Dendritic cell treated with granulocyte-macrophage colony-stimulating factor and Interleukin-4, amounts not matched to agents 40 ng/mL and 50 ng/mL, for 4 days (primary cell): Measurements from ENCODE around the gene C2orf49.
"Not testable (repeated sequence)": the region's sequence is repeated elsewhere in the genome, so short reads cannot be mapped to it uniquely, and the experiment has no call there.

Experiments
- H3K27ac Mint-ChIP-seq: one replicate; pipeline ENCODE4 v1.8.0; 2022; ENCODE audit warnings: mild to moderate bottlenecking, mixed read lengths
- H3K27me3 Mint-ChIP-seq: one replicate; pipeline ENCODE4 v1.8.0; 2022; ENCODE audit warnings: mild to moderate bottlenecking, mixed read lengths
- H3K36me3 Mint-ChIP-seq: one replicate; pipeline ENCODE4 v1.8.0; 2022; ENCODE audit warnings: low read depth, mixed read lengths
- H3K4me1 Mint-ChIP-seq: one replicate; pipeline ENCODE4 v1.8.0; 2022; ENCODE audit warnings: low read depth, mixed read lengths
- H3K4me3 Mint-ChIP-seq: one replicate; pipeline ENCODE4 v1.8.0; 2022; ENCODE audit warnings: mild to moderate bottlenecking, moderate library complexity, mixed read lengths
- H3K9me3 Mint-ChIP-seq: one replicate; pipeline ENCODE4 v1.8.0; 2022; ENCODE audit warnings: mixed read lengths
- intact Hi-C: fragments of 100-400 bp; cut with micrococcal nuclease; formaldehyde crosslinking; loops from one replicate; pipeline ENCODE4 v1.15.0; 2022

The C2orf49 gene

GRCh38 chr2:105307962-105308361, 29.4 kb upstream of the C2orf49 start:
- H3K27ac Mint-ChIP-seq = peak overlapping the region; percentile 70
- peaks cover 42% of the 10 kb centered on the region for H3K36me3 Mint-ChIP-seq
- intact Hi-C loops = no loop called here

DNA sequence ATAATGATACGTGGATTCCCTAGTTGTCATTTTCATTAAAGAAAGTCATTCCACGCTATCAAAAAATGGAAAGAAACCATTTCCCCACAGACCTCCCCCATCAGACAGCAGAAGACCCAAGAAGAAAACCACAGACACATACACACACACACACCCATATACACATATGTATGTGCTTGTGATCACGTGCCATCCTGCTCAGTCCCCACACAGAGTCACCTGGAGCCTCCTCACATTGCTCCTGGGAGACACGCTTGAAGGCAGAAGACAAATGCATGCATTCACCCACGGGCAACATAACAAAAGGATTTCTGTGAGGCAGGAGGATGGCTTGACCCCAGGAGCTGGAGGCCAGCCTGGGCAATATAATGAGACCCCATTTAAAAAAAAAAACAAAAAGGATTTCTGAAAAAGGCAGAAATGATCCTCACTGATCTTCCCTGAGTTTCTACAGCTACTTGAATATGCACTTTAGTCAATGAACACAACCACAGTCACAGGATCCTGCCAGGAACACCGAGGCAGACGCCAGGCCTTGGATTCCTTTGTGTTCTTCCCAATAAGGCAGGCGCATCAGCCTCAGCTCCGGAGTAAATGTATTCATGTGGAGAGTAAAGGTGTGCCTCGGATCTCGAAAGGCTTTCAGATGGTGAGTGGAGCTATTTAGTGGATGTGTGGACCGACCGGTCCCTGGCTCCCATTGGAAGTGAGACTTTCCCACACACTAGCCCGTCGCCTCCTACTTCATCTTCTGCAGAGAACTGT, 28.8 kb upstream of the C2orf49 start:
- H3K9me3 Mint-ChIP-seq = no peaks in the 10 kb centered on the region
- H3K36me3 Mint-ChIP-seq = peaks cover 38% of the 10 kb centered on the region

More at GRCh38 chr2:105307962-105308361, 29.4 kb upstream of the C2orf49 start:
- H3K9me3 Mint-ChIP-seq = no peaks in the 10 kb centered on the region
- H3K4me1 Mint-ChIP-seq = peaks cover 30% of the 10 kb centered on the region
- H3K4me3 Mint-ChIP-seq = no peak overlapping the region
- no peaks in the 10 kb centered on the region for H3K27me3 Mint-ChIP-seq

GRCh38 chr2:105309147-105309545, 28.2 kb upstream of the C2orf49 start:
- Mint-ChIP-seq H3K4me1 (peaks cover 34% of the 10 kb centered on the region), H3K27me3 (no peaks in the 10 kb centered on the region), H3K4me3 (no peak overlapping the region), H3K9me3 (no peaks in the 10 kb centered on the region), H3K27ac (peak overlapping the region; percentile 70), H3K36me3 (peaks cover 35% of the 10 kb centered on the region)
- intact Hi-C loops = no loop called here

More for the DNA sequence above, 28.8 kb upstream of the C2orf49 start:
- Mint-ChIP-seq H3K27ac (peak overlapping the region; percentile 70), H3K4me1 (peaks cover 34% of the 10 kb centered on the region), H3K27me3 (no peaks in the 10 kb centered on the region), H3K4me3 (no peak overlapping the region)
- intact Hi-C loops = no loop called here

DNA sequence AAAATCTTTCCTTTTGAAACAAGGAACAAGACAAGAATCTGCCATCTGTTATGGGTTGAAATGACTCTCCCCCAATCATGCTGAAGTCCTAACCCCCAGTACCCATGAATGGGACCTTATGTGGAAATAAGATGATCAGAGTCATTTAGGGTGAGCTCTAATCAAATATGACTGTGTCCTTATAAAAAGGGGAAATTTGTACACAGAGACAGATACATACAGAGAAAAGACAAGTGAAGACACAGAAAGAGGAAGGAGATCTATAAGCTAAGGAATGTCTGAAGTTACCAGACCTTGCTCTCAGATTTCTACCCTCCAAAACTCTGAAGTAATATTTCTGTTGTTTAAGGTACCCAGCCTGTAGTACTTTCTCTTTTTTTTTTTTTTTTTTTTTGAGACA, 23.5 kb upstream of the C2orf49 start:
- H3K4me1 Mint-ChIP-seq = peaks cover 24% of the 10 kb centered on the region
- no peaks in the 10 kb centered on the region for H3K27me3 Mint-ChIP-seq
- peaks cover 1% of the 10 kb centered on the region for H3K36me3 Mint-ChIP-seq
- intact Hi-C loops = no loop called here
- no peaks in the 10 kb centered on the region for H3K9me3 Mint-ChIP-seq
- H3K27ac Mint-ChIP-seq = no peak overlapping the region
- H3K4me3 Mint-ChIP-seq = no peak overlapping the region

- Mint-ChIP-seq H3K27ac (no peak overlapping the region), H3K4me3 (no peak overlapping the region), H3K27me3 (no peaks in the 10 kb centered on the region), H3K4me1 (peaks cover 11% of the 10 kb centered on the region), H3K9me3 (no peaks in the 10 kb centered on the region), H3K36me3 (no peaks in the 10 kb centered on the region)
- intact Hi-C loops = no loop called here
Measured at GRCh38 chr2:105315314-105315713, 22.0 kb upstream of the C2orf49 start.

GRCh38 chr2:105317937-105318336, 19.4 kb upstream of the C2orf49 start:
- H3K27me3 Mint-ChIP-seq = no peaks in the 10 kb centered on the region
- H3K4me3 Mint-ChIP-seq = no peak overlapping the region
- peaks cover 9% of the 10 kb centered on the region for H3K4me1 Mint-ChIP-seq
- no peak overlapping the region for H3K27ac Mint-ChIP-seq
- H3K36me3 Mint-ChIP-seq = peaks cover 5% of the 10 kb centered on the region
- intact Hi-C loops = no loop called here
- no peaks in the 10 kb centered on the region for H3K9me3 Mint-ChIP-seq

DNA sequence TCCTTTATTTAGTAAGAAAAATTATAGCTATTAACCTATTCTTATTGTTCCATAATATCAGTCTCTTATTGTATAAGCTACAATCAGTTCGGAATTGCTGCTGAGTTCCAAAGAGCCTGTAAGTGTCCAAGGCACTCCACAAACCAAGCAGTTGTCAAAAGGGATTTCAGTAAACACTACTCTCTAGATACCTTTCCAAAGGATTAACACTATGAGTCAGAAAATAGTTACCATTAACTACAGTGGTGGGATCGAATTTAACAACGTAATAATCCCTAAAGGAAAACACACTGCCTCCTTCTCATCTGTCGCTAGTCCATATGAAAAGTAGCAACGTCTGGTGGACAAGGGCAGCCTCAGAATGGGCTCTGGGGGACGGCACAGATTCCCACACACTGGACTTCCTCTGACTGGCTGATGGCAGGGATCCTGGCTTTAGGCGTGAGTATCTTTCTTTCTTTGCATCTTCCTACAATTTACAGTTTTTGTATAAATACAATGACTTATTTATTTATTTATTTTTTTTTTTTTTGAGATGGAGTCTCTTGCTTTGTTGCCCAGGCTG, 16.6 kb upstream of the C2orf49 start:
- intact Hi-C loops = no loop called here
- Mint-ChIP-seq H3K27ac (no peak overlapping the region), H3K9me3 (no peaks in the 10 kb centered on the region), H3K4me3 (no peak overlapping the region), H3K27me3 (no peaks in the 10 kb centered on the region), H3K36me3 (peaks cover 22% of the 10 kb centered on the region), H3K4me1 (peaks cover 33% of the 10 kb centered on the region)

DNA sequence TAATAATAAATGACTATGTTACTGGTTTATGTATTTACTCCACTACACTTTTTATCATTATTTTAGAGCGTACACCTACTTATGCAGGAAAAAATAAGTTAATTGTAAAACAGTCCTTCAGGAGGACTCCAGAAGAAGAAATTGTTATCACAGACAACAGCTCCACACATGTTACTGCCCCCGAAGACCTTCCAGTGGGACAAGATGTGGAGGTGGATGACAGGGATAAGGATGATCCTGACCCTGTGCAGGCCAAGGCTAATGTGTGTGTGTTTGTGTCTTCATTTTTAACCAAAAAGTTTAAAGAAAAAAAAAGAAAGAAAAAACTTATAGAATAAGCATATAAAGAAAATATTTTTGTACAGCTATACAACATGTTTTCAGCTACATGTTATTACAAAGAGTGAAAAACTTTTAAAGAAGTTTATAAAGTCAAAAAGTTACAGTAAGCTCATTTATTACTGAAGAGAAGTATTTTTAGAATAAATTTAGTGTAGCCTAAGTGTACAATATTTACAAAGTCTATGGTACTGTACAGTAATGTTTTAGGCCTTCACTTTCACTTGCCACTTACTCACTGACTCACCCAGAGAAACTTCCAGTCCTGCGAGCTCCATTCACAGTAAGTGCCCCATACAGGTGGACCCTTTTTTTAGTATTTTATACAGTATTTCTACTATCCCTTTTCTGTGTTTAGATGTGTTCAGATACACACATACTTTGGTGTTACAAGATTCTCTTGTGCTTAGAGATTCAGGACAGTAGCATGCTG, 15.3 kb upstream of the C2orf49 start:
- H3K36me3 Mint-ChIP-seq = peaks cover 22% of the 10 kb centered on the region
- intact Hi-C loops = no loop called here
- no peaks in the 10 kb centered on the region for H3K9me3 Mint-ChIP-seq
- H3K27ac Mint-ChIP-seq = no peak overlapping the region
- H3K27me3 Mint-ChIP-seq = no peaks in the 10 kb centered on the region
- peaks cover 33% of the 10 kb centered on the region for H3K4me1 Mint-ChIP-seq
- no peak overlapping the region for H3K4me3 Mint-ChIP-seq

DNA sequence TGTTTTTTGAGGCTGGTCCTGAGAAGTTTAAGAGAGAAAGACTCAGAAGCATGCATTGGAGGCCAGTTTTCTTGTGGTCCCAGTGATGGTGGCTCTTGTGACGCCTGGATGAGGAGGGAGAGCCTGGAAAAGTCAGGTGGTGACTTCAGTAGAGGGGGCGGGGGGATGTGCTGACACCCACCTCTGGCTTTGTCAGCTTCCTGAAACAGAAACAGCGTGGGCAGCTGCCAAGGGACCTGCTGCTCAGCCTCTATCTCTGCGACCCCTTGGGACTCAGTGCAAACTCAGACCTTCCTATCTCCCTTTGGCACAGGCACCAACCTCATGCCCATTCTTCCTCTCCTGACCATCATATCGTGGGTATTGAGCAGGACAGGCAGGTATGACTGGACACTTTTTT, 14.2 kb upstream of the C2orf49 start:
- intact Hi-C loops = no loop called here
- Mint-ChIP-seq H3K9me3 (no peaks in the 10 kb centered on the region), H3K27ac (no peak overlapping the region), H3K27me3 (no peaks in the 10 kb centered on the region), H3K36me3 (peaks cover 22% of the 10 kb centered on the region), H3K4me1 (peaks cover 43% of the 10 kb centered on the region), H3K4me3 (no peak overlapping the region)

DNA sequence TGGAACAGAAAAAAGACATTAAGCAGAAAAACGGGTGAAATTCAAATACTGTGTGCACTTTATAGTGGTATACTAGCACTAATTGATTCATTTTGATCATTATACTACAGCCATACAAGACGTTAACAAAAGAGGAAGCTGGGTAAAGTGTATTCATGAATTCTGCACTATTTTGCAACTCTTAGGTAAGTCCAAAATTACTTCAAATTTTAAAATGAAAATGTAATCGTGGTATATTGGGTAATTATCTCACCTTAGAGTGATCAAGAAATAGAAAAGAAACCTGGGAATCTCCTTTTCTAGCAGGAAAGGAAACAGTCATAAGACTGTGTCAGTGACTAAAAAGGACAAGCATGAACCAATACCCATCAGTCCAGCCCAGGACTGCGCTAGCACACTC, 13.2 kb upstream of the C2orf49 start:
- Mint-ChIP-seq H3K4me3 (no peak overlapping the region), H3K27ac (peak overlapping the region; percentile 41), H3K4me1 (peaks cover 53% of the 10 kb centered on the region), H3K36me3 (peaks cover 25% of the 10 kb centered on the region), H3K9me3 (no peaks in the 10 kb centered on the region), H3K27me3 (no peaks in the 10 kb centered on the region)
- intact Hi-C loops = no loop called here

DNA sequence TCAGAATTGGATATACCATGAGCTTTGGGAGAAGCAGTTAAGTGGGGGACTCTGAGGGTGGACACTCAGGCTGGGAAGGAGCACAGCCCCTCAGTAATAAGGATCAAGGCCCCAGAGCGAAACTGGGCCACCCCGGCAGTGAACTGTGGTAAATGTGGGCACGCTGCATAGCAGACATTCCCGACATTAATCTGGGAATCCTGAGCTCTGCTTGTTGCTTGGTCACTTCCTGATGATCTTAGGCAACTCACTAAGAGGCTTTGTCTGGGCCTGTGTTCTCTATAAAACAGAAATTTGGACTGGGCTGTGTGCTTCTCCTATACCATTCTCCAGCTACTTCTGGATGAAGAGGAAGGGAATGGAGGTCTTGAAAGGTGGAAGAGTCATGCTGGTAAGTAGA, 12.6 kb upstream of the C2orf49 start:
- H3K4me1 Mint-ChIP-seq = peaks cover 54% of the 10 kb centered on the region
- H3K27ac Mint-ChIP-seq = no peak overlapping the region
- intact Hi-C loops = no loop called here
- H3K4me3 Mint-ChIP-seq = no peak overlapping the region
- H3K9me3 Mint-ChIP-seq = no peaks in the 10 kb centered on the region
- H3K27me3 Mint-ChIP-seq = no peaks in the 10 kb centered on the region
- peaks cover 28% of the 10 kb centered on the region for H3K36me3 Mint-ChIP-seq

GRCh38 chr2:105325389-105325963, 11.9 kb upstream of the C2orf49 start:
- peaks cover 60% of the 10 kb centered on the region for H3K4me1 Mint-ChIP-seq
- H3K9me3 Mint-ChIP-seq = no peaks in the 10 kb centered on the region
- no peaks in the 10 kb centered on the region for H3K27me3 Mint-ChIP-seq
- no peak overlapping the region for H3K27ac Mint-ChIP-seq
- peaks cover 28% of the 10 kb centered on the region for H3K36me3 Mint-ChIP-seq
- H3K4me3 Mint-ChIP-seq = no peak overlapping the region
- intact Hi-C loops = no loop called here

GRCh38 chr2:105327271-105327670, 10.1 kb upstream of the C2orf49 start:
- H3K4me3 Mint-ChIP-seq, intact Hi-C loops, H3K9me3 Mint-ChIP-seq, H3K27ac Mint-ChIP-seq, H3K27me3 Mint-ChIP-seq: not testable (repeated sequence)
- Mint-ChIP-seq H3K36me3 (peaks cover 28% of the 10 kb centered on the region), H3K4me1 (peaks cover 64% of the 10 kb centered on the region)

DNA sequence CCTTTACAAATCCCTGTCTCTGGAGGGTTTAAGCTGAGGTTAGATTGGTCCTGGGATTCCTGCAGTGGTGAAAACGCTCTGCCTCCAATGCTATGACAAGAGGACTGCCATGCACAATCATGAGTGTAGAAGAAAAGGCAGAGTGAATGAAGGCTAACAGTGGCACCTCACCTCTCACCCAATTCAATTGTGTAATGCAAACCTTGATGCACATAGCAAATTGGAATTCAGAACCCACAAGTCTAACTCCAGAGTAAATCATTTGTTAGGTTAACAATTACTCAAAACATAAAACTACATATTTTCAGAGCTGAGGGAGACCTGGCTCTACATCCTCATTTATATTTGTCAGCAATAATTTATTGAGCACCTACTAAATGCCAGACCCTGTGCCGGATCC, 9.7 kb upstream of the C2orf49 start:
- Mint-ChIP-seq H3K4me3 (no peak overlapping the region), H3K36me3 (peaks cover 26% of the 10 kb centered on the region), H3K27me3 (no peaks in the 10 kb centered on the region), H3K27ac (peak overlapping the region; percentile 69), H3K4me1 (peaks cover 62% of the 10 kb centered on the region), H3K9me3 (no peaks in the 10 kb centered on the region)
- intact Hi-C loops = no loop called here
